ENCODE data around the gene MYL6.
"Not testable (repeated sequence)": the region's sequence is repeated elsewhere in the genome, so short reads cannot be mapped to it uniquely, and the experiment has no call there.

Gene MYL6

DNA sequence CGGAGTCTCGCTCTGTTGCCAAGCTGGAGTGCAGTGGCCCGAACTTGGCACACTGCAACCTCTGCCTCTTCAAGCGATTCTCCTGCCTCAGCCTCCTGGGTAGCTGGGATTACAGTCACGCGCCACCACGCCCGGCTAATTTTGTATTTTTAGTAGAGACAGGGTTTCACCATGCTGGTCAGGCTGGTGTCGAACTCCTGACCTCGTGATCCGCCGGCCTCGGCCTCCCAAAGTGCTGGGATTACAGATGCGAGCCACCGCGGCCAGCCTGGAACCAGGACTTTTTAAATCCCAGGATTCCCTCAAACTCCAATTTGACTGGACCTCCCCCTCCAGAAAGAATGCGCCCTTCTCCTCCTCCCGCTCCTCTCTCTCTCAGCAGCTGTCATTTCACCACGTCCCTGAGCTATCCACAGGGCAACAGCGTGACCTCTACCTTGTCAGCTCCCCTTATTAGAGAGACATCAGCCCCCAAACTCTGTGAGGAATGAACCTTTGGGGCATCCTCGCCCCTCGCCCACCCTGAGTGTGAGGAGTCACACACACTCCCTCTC lies 28.1 kb upstream of the MYL6 start:
- DNase-seq: no peak

DNA sequence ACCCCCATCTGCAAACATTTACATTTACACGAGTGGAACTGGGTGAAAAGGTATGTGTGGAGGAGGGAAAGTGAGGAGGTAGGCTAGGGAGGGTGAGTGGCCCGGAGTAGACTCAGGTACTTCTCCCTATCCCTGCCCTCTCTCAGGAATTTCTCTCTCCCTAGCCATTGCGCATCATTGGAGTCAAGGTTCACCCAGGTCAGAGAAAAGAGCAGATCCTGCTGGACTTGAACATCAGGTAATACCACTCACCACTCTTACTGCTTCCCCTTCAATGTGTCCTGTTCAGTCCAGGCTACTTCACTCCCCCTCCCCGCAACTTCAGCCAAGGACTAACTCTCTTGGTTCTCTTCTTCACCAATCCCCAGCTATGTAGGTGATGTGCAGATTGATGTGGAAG lies 27.3 kb upstream of the MYL6 start:
- DNase-seq: no peak

DNA sequence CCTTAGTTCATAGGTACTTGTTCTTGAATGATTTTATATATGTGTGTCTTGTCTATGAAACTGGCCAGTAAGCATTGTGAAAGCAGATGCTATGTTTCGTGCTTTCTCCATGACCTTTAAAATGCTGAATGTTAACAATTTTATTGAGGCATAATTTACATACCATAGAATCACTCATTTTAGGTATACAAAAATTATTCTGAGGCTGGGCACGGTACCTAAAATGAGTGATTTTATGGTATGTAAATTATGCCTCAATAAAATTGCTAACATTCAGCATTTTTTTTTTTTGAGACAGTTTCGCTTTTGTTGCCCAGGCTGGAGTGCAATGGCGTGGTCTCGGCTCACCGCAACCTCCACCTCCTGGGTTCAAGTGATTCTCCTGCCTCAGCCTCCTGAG lies 23.3 kb upstream of the MYL6 start:
- no peak for DNase-seq

DNA sequence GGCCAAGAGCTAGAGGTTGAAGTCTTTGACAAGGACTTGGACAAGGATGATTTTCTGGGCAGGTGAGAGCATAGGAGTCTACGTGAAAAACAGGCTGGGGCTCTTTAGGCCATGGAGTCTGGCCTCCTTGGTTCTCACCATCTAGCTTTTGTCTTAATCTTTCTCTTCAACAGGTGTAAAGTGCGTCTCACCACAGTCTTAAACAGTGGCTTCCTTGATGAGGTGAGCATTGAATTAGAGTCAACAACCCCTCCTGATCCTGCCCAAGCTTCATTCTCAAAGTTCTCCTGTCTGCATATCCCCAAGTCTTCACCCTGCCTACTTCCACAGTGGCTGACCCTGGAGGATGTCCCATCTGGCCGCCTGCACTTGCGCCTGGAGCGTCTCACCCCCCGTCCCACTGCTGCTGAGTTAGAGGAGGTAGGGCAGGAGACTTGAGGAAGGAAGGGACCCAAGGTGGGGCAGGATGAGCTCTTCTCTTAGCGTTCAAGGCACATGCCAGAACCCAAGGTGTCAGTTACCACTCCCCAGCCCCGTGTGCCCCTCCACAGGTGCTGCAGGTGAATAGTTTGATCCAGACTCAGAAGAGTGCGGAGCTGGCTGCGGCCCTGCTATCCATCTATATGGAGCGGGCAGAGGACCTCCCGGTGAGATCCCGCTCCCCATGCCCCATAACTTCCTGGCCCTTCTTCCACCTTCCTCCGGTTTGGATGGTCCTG lies 20.1 kb upstream of the MYL6 start:
- no peak for DNase-seq

DNA sequence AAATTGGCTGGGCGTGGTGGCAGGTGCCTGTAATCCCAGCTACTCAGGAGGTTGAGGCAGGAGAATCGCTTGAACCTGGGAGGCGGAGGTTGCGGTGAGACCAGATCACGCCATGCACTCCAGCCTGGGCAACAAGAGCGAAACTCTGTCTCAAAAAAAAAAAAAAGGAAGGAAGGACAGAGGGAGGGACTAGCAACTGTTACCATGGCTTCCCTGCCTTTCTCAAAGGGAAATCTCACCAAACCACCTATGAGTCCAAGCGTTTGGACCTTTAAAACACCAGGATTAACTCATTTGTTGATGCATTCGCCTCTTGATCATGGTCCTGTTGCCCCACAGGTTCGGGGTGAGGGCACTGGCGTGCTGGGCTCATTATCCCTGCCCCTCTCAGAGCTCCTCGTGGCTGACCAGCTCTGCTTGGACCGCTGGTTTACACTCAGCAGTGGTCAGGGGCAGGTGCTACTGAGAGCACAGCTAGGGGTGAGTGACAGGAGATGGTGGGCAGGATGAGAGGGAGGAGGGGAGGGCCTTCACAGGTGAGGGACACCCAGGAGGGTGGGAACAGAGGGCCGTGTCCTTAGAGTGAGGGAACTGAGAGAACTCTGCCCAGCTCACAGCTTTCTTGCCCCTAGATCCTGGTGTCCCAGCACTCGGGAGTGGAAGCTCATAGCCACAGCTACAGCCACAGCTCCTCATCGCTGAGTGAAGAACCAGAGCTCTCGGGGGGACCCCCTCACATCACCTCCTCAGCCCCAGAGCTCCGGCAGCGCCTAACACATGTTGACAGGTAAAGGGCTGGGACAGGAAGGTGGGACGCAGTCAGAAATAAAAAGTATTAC lies 16.0 kb upstream of the MYL6 start:
- DNase-seq: no peak

DNA sequence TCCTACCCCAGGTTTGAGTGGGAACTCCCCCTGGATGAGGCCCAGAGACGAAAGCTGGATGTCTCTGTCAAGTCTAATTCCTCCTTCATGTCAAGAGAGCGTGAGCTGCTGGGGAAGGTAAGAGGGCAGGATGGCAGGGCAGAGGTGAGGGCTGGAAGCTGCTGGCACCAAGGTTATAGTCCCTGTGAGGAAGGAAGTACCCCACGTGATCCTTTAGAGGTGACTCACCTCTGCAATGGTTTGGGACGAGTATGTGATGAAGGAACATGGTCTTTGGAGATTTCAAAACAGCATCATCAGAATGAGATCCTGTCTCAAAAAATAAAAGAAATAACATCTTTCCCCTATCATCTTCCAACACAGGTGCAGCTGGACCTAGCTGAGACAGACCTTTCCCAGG lies 14.9 kb upstream of the MYL6 start:
- DNase-seq: no peak

DNA sequence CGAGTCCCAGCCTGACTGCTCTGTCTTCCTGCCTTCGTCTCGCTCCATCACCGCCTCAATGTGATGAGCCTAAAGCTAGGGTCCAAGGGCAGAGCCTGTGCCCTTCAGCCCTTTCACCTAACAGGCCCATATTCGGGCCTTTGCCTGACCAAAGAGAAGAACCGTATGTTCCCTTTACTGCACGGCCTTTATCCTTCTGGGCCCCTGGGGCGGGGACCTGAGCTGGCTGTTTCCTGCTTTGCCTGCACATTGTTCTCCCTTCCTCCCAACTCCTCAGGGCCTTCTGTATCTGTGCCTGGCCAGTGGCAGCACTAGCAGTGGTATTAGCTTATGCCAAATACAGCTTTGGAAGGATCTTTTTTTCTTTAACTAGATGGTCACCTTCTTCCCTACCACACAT lies 14.3 kb upstream of the MYL6 start:
- DNase-seq: no peak

DNA sequence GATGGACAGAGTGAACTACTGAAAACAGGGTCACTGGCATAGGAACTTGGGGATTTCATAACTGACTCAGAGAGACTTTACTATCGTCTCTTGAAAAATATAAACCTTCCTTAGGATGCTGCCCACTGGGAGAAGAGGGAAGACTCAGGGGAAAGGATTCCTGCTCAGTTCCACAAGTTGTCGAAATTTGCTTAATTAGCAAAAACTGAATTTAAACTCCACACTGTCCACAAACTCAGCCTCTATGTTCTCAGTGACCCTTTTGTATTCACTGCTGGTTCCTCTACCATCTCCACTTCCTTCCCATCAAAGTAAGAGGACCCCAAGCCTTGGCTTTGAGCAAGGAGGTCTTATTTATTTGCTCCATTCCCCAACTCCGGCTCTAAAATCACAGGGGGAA lies 12.9 kb upstream of the MYL6 start:
- DNase-seq: no peak

DNA sequence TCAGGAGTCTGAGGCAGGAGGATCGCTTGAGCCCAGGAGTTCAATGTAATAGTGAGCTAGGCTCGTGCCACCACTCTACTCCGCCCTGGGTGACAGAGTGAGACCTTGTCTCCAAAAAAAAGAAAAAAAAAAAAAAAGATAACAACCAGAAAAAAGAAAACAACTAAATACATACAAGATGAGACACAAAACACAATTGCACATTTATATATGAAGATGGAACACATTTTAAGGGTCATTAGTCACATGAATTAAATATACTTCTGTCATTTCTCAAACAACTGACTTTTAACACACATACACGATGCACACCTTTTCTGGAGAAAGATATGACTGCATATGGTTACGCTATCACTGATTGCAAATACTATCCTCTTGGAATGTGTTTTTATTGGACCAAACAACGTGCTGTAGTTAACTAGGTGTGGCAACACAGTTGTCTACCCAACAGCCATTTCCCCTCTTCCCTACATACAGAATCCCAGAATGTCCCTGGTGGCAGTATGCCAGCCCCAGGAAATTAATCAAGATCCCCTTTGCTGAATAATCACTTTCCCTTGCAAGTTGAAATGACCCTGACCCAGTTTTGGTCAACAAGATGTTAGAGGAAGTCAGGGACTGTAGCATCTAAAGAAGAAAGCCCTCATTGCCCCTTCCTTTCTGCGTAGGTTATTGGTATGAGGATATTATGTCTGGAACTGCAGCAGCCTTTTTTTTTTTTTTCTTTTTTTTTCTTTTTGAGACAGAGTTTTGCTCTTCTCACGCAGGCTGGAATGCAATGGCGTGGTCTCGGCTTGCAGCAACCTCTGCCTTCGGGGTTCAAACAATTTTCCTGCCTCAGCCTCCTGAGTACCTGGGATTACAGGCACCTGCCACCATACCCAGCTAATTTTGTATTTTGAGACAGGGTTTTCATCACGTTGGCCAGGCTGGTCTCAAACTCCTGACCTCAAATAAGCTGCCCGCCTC lies 11.4 kb upstream of the MYL6 start:
- no peak for DNase-seq

DNA sequence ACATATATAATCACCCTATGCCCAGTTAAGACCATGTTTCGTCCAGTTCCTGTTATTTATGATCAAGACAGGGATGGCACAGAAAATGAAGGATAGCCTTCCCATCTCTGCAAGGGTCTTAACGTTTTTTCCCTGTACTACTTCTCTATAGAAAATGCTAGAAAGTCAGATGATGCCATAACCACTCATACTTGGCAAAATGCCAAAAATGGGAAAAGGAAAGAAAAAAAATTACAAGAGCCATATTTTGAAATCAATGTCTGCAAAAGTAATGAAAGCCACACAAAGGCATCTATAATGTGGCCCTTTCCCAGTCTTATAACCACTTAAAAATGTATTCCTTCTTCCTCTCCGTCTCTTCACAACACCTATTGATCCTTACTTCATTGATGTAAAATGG lies 7.6 kb upstream of the MYL6 start:
- no peak for DNase-seq

DNA sequence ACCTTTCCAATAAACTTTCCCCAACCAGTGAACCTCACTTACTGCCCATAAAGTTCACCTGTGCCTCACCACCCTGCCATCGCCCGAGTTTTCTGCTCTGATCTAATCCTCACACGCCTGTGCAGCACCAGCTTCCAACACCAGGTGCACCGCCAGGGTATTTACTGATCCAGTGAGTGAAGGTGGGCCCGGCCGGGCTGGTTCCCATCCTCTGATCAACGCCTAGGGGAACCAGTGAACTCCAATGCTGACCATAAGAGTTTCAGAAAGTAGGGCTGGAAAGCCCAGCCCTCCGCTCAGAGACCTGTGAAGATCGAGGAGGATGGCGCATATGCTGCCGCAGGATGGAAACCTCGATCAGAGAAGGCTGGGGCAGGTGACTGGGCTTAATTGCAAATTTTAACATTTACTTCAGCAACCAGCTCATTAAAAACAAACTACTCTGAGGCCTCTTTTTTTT lies 6.5 kb upstream of the MYL6 start:
- peak; percentile 86 for DNase-seq

DNA sequence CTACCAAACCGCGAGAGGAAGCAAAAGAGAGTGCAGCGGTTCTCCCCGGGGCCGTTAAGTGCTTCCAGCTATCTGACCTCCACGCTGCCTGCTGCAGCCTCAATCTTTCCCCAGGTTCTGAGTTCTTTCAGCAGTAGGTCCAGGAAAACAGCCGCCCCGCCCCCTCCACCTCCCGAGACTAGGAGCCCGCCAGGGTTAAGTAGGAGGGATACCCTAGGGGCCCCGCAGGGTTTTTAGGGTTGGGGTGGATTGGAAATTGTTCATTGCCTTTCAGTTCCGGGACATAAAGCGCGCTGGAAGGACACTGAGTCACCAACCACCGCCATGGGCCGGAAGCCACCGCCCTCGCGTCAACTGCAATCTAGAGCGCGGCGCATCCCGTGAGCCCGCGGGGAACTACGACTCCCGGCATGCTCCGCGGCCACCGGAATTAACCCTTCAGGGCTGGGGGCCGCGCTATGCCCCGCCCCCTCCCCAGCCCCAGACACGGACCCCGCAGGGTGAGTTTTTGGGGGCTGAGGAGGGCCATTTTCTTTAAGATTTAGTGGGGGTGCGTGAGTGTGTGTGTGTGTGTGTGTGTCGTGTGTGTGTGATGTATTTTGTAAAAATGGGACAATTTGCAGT lies 5.9 kb upstream of the MYL6 start, which contains the start of gene MYL6B:
MYL6B (plus strand) TSS at position 456 of the 624 bp plus-strand sequence. CDS start 1,332 bp downstream, outside the sequence.
- DNase-seq: peak; percentile 94

DNA sequence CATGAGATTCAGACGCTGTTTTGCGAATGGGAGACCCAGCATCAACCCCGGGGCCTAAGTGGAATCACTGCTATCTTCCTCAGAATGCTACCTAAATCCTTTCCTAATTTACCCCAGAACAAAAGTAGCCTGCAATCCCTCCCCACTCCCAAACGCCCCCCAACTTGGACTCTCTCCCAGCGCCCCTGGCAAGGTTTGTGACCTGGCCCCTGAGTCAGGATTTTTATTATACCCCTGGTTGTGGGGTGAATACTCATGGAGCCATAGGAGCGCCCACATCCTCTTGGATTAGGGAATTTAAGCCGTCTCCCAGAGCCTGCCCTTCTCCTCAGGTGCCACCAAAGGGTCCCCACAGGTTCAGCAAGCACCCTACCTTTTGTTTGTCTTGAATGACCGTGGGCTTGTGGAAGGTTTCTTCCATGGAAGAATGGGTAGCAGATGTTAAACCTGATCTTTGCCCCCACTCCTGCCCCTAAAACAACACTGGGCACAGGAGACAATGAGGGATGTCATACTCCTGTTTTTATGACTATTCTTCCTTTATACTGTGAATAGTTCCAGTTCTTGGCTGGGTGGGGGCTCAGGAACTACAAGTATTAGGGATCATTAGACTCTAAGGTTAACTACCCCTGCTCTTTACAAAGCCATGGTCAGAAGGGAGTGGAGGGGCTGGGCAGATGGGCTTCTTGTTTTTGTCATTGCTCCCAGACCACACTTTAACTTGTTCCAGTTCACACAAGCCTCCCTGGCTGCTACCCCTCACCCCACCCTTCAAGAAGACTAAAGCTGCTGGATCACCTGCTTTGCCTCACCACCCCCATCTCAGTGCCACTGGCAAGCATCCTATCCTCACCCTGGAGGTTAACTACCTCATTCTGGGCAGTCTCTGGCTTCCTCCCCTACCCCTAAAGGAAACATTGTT lies 5.1 kb upstream of the MYL6 start:
- DNase-seq: peak; percentile 28

DNA sequence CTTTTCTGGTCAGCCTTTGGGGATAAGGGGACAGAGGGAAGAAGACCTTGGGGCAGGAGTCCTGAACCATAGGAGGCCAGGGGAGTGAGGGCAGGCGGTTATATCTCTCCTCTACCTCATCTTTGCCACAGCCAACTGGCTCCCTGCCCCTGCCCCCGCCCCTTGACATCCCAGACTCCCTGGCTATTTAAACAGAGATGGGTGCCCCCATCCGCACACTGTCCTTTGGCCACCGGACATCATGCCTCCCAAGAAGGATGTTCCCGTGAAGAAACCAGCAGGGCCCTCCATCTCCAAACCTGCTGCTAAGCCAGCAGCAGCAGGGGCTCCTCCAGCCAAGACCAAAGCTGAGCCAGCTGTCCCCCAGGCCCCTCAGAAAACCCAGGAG lies 4.5 kb upstream of the MYL6 start:
- DNase-seq: no peak

DNA sequence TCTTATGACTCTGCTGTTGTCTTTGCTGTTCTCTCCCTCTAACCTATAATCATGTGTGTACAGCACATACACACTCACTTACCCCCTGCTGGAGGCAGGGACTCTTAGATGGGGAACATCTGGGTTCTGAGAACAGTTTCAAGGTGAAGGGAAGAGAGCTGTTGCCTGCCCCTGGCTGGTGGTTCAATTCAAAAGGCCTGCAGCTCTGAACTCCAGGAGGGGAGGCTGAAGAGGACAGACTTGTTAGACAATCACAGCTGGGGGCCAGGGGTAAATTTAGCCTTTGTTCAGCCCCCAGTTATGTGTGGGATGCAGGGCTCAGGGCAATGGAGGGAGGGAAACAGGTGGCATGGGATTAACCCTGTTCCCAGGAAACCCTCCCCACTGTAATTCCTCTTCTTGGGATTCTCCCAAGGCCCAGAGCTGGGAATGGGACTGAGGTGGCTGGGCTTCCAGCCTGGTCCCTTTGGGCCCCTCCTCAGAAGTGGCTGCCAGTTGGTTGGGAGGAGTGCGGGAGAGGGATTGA lies 3.9 kb upstream of the MYL6 start:
- peak; percentile 57 for DNase-seq

DNA sequence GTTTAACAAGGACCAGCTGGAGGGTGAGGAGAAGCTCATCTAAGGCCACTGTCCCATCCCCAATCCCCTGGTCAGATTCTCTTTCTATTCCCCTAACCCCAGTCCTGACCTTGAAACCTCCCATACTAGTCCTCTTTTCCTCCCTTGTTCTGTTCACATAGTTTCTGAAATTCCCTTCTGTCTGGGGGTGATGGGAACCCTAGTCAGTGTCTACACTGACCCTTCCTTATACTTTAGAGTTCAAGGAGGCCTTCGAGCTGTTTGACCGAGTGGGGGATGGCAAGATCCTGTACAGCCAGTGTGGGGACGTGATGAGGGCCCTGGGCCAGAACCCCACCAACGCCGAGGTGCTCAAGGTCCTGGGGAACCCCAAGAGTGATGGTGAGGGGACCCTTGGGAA lies 3.3 kb upstream of the MYL6 start:
- DNase-seq: no peak

DNA sequence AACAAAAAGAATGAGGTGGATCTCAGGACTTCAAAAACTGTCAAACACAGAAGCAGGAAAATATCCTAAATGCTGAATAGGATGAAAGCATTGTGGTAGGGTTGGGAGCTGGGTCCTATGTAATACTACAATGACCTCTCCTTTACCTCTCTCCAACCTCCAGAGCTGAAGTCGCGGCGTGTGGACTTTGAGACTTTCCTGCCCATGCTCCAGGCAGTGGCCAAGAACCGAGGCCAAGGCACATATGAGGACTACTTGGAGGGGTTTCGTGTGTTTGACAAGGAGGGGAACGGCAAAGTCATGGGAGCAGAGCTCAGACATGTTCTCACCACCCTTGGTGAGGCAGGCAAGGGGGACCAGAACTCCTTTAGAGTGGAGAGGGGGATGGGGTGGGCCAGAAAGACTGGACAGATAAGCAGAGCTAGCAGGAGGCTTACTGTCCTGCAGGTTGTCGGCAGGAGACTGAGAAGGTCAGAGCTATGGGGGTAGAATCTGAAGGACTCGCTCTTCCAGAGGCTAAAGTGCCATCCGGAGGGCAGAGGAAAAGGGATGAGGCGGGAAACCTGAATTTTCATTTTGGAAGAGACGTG lies 2.8 kb upstream of the MYL6 start:
- no peak for DNase-seq

DNA sequence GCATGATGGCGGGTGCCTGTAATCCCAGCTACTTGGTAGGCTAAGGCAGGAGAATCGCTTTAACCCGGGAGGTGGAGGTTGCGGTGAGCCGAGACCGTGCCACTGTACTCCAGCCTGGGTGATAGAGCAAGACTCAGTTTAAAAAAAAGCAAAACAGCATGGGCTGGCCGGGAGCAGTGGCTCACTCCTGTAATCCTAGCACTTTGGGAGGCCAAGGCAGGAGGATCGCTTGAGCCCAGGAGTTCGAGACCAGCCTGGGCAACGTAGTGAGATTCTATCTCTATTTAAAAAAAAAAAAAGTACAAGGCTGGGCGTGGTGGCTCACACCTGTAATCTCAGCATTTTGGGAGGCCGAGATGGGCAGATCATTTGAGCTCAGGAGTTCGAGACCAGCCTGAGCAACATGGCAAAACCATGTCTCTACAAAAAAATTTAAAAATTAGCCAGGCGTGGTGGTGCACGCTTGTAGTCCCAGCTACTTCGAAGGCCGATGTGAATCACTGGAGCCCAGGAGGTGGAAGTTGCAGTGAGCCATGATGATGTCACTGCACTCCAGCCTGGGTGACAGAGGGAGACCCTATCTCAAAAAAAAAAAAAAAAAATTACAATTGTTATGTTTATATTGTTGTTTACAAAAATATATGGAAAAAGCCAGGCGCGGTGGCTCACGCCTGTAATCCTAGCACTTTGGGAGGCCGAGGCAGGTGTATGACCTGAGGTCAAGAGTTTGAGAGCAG lies 1.5 kb upstream of the MYL6 start:
- DNase-seq: not testable (repeated sequence)

DNA sequence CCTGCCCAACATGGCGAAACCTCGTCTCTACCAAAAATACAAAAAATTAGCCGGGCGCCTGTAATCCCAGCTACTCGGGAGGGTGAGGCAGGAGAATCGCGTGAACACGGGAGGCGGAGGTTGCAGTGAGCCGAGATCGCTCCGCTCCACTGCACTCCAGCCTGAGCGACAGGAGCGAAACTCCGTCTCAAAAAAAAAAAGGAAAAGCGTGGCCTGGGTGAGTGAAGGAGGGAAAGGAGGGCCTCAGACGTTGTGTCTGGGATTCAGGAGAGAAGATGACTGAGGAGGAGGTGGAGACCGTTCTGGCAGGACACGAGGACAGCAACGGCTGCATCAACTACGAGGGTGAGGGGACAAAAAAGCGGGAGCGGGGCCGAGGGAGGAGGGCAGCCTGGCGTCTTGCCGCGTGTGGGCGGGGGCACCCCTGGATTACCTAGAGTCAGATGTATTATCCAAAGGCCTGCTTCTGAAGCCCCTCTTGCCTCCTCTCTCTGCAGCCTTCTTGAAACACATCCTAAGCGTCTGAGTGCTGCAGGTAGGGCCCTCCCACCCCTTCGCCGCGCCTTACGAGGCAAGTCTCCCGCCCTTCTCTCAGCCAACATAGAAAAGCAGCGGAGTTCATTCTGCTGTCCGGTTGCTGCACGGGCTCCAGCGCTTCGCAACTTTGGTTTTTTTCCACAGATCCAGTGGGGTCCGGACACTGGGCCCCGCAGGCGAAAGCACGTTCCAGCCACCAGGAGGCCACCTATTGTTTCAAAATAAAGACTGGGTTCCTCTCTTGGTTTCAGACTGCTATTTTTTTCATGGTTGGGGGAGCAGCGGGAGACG lies 744 bp upstream of the MYL6 start:
- DNase-seq: peak; percentile 95

All from NCI-H146 (cell line).